Panc1 (cell line): ENCODE data around the gene STAB2. TPM values are rescaled to one million over a fixed set of nuclear protein-coding genes. Genes with fewer than 3 reads are reported as not detected.

Experiments
- ATAC-seq: fragments of 200-7000 bp; cut with Tn5 transposase; 2 replicates; pipeline ENCODE4 v1.9.1; 2020; ENCODE audit warnings: mild to moderate bottlenecking, moderate library complexity
- BruUV-seq: library from RNA; stranded (reverse); fragments of 400-500 nt; replicated peaks from 2 replicates; lab custom pipeline; 2021; lab: Mats Ljungman, UMichigan
- CTCF ChIA-PET: fragments of 300-600 bp; sonication (Branson Sonifier 250); formaldehyde crosslinking; loops from one replicate; lab custom pipeline; 2022; ENCODE audit warnings: antibody characterized with exemption; lab: Charles Lee
- POLR2A ChIA-PET: fragments of 300-600 bp; sonication (Branson Sonifier 250); formaldehyde crosslinking; loops from one replicate; lab custom pipeline; 2022; ENCODE audit warnings: antibody characterized with exemption; lab: Charles Lee
- DNase-seq: peaks from one replicate; pipeline ENCODE4 v3.0.0-alpha.2; 2010; ENCODE audit warnings: low read depth, low spot score
- H3K27ac ChIP-seq: 2 replicates; pipeline ENCODE4 v1.5.1; 2011; ENCODE audit warnings: mild to moderate bottlenecking, low read length, inconsistent platforms
- H3K27me3 ChIP-seq: fragments of 200-500 bp; sonication (Bioruptor generic); 2 replicates; pipeline ENCODE4 v1.6.0; 2014; ENCODE audit warnings: low read length, inconsistent platforms; ENCODE audit not compliant: control insufficient read depth, insufficient read depth
- H3K36me3 ChIP-seq: fragments of 200-500 bp; sonication (Bioruptor generic); 2 replicates; pipeline ENCODE4 v1.5.1; 2014; ENCODE audit warnings: inconsistent platforms, mild to moderate bottlenecking, low read length, moderate library complexity; ENCODE audit not compliant: control insufficient read depth, insufficient read depth
- H3K4me1 ChIP-seq: 2 replicates; pipeline ENCODE4 v1.5.1; 2011; ENCODE audit warnings: inconsistent platforms, mild to moderate bottlenecking, low read length, moderate library complexity; ENCODE audit not compliant: control insufficient read depth, insufficient read depth
- H3K4me3 ChIP-seq, 2 experiments: 2 replicates each; pipeline ENCODE4 v1.5.1; 2011 to 2012; ENCODE audit warnings: low read depth in 2 of 2, low read length in 2 of 2, mild to moderate bottlenecking in 2 of 2, inconsistent platforms in 1 of 2, moderate library complexity in 1 of 2
- H3K9me3 ChIP-seq: fragments of 200-500 bp; sonication (Bioruptor generic); 2 replicates; pipeline ENCODE4 v1.5.1; 2014; ENCODE audit warnings: low read depth, mild to moderate bottlenecking, inconsistent platforms, low read length, moderate library complexity; ENCODE audit not compliant: control insufficient read depth, insufficient read depth
- CTCF ChIP-seq: fragments of 450-650 bp; IDR thresholded peaks from 2 replicates; pipeline ENCODE4 v1.5.1; 2017; ENCODE audit warnings: mild to moderate bottlenecking
- POLR2AphosphoS5 ChIP-seq: IDR thresholded peaks from 2 replicates; pipeline ENCODE4 v1.6.1; 2012; ENCODE audit warnings: mild to moderate bottlenecking, low read depth, low read length, moderate library complexity
- REST ChIP-seq, 2 experiments: IDR thresholded peaks; 2 replicates each; pipeline ENCODE4 v1.6.1; 2011 to 2012; ENCODE audit warnings: low read depth in 2 of 2, control low read depth in 1 of 2, low read length in 1 of 2, mild to moderate bottlenecking in 1 of 2, moderate library complexity in 1 of 2; ENCODE audit not compliant: insufficient read depth in 1 of 2
- SIN3A ChIP-seq: IDR thresholded peaks from 2 replicates; pipeline ENCODE4 v1.6.1; 2012; ENCODE audit warnings: low read depth, mild to moderate bottlenecking, low read length, moderate library complexity, borderline replicate concordance; ENCODE audit not compliant: insufficient read depth
- TCF7L2 ChIP-seq: IDR thresholded peaks from 2 replicates; pipeline ENCODE4 v1.6.1; 2011; ENCODE audit warnings: mild to moderate bottlenecking, low read depth, low read length, inconsistent platforms
- in situ Hi-C: cut with HindIII; loops from 2 replicates; pipeline ENCODE4 v1.10.0; 2016; ENCODE audit warnings: low sequenced_read_pairs, low pct_unique_long_range_greater_than_20kb
- intact Hi-C: fragments of 100-400 bp; cut with micrococcal nuclease; formaldehyde crosslinking; loops from one replicate; pipeline ENCODE4 v1.10.0; 2022; ENCODE audit not compliant: unreplicated experiment
- total RNA-seq: library from RNA; stranded (reverse); gene quantifications from one replicate; pipeline ENCODE4 v1.2.1, GENCODE V29; 2021; ENCODE audit not compliant: unreplicated experiment

STAB2 gene
- total RNA-seq, 1 experiment from 2014 or later = not detected

- ATAC-seq = no peak
- H3K27me3 ChIP-seq = peaks cover 11% of the 10 kb centered on the region
- H3K4me3 ChIP-seq = no peak overlapping the region
- TF ChIP-seq SIN3A = no peak
- TF ChIP-seq POLR2AphosphoS5 = no peak
- TF ChIP-seq CTCF = no peak
- TF ChIP-seq TCF7L2 = no peak
- no peak for TF ChIP-seq REST (IDR thresholded peaks at IDR 0.05; ENCODE audit: insufficient read depth in 1 of 2, low read depth in 2 of 2, low read length in 1 of 2)
- intact Hi-C loops = no loop called here
- CTCF ChIA-PET = no interaction called here
- no peaks in the 10 kb centered on the region for H3K36me3 ChIP-seq
- H3K9me3 ChIP-seq = no peaks in the 10 kb centered on the region
- POLR2A ChIA-PET = no interaction called here
- no peak overlapping the region for H3K27ac ChIP-seq
- DNase-seq = no peak
- H3K4me1 ChIP-seq = no peaks in the 10 kb centered on the region
- in situ Hi-C loops = no loop called here
- no TSS peak for BruUV-seq
Observed at GRCh38 chr12:103737881-103738280, 150.8 kb downstream of the STAB2 start.

- DNase-seq (no peak), ATAC-seq (no peak)
- TF ChIP-seq CTCF (no peak), TCF7L2 (no peak), SIN3A (no peak), REST (IDR thresholded peaks at IDR 0.05; ENCODE audit: insufficient read depth in 1 of 2, low read depth in 2 of 2, low read length in 1 of 2) (no peak), POLR2AphosphoS5 (no peak)
- Histone ChIP-seq H3K27me3 (no peaks in the 10 kb centered on the region), H3K9me3 (no peaks in the 10 kb centered on the region), H3K27ac (no peak overlapping the region), H3K36me3 (no peaks in the 10 kb centered on the region), H3K4me3 (no peak overlapping the region), H3K4me1 (no peaks in the 10 kb centered on the region)
- intact Hi-C loops (loop anchor here (10.0 kb wide), 1 partner anchor 168 kb away; no protein-coding TSS in a partner anchor), in situ Hi-C loops (no loop called here)
- BruUV-seq = no TSS peak
- CTCF ChIA-PET = no interaction called here
- POLR2A ChIA-PET = no interaction called here
Observed at GRCh38 chr12:103742349-103742932, 155.4 kb downstream of the STAB2 start.
